GM12873 (cell line): ENCODE data around the gene RNGTT.

Experiments used
- CTCF ChIP-seq: IDR thresholded peaks from 2 replicates; pipeline ENCODE4 v1.5.1; 2012; ENCODE audit warnings: low read depth, mild to moderate bottlenecking, moderate library complexity, low read length, control low read depth; ENCODE audit not compliant: insufficient read depth; ENCODE audit errors: missing control alignments

RNGTT gene

GRCh38 chr6:88865275-88865674, 98.1 kb downstream of the RNGTT start:
- TF ChIP-seq CTCF: no peak

GRCh38 chr6:88864359-88865054, 98.9 kb downstream of the RNGTT start:
- no peak for TF ChIP-seq CTCF

- no peak for TF ChIP-seq CTCF
Observed at GRCh38 chr6:88860310-88860709, 103.1 kb downstream of the RNGTT start.

GRCh38 chr6:88858455-88858854, 105.0 kb downstream of the RNGTT start:
- TF ChIP-seq CTCF: no peak

- no peak for TF ChIP-seq CTCF
Observed at GRCh38 chr6:88856566-88856965, 106.9 kb downstream of the RNGTT start.

- TF ChIP-seq CTCF: no peak
Observed at GRCh38 chr6:88855541-88856147, 107.8 kb downstream of the RNGTT start.

- TF ChIP-seq CTCF: no peak
Observed at GRCh38 chr6:88852775-88853174, 110.6 kb downstream of the RNGTT start.
